ENCODE results near the gene LCE1B. TPM values are rescaled to one million over a fixed set of nuclear protein-coding genes. Genes with fewer than 3 reads are reported as not detected.

LCE1B gene
- polyA plus RNA-seq, 1 donor (not counting 4 experiments of a cell fraction or from before 2014, with no cell fraction given), result 0.34 TPM

DNA sequence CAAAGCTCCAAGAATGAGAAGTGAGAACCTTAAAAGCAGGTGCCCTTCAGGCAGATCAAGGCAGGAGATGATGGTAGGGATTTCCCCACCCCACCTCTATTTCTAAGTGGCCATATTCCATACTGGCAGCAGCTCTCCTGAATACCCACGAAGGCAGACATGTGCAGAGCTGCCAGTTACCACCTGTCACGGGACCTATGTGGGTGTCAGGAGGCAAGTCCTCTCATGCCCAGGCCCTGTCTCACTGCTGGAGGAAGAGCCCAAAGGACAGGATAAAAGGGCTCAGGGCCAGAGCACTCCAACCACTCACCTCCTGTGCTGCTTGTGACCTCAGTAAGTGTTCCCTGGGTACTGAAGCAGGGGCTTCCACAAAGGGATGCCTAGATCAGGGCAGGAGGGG lies 721 bp upstream of the LCE1B start:
- H3K36me3 ChIP-seq (ENCODE audit: control insufficient read depth in 2 of 2, extremely low read depth in 1 of 2, insufficient read depth in 2 of 2, low read length in 2 of 2), result no peaks in the 10 kb centered on the region
- H3K4me1 ChIP-seq (ENCODE audit: control insufficient read depth, extremely low read depth, insufficient read depth, low read length), result peaks cover 20% of the 10 kb centered on the region
- H3K9me3 ChIP-seq (ENCODE audit: control insufficient read depth, low read depth, low read length), result no peaks in the 10 kb centered on the region
- H3K9ac ChIP-seq (ENCODE audit: control insufficient read depth, extremely low read depth, insufficient read depth, low read length), result no peak overlapping the region
- TF ChIP-seq, protein P1, sequence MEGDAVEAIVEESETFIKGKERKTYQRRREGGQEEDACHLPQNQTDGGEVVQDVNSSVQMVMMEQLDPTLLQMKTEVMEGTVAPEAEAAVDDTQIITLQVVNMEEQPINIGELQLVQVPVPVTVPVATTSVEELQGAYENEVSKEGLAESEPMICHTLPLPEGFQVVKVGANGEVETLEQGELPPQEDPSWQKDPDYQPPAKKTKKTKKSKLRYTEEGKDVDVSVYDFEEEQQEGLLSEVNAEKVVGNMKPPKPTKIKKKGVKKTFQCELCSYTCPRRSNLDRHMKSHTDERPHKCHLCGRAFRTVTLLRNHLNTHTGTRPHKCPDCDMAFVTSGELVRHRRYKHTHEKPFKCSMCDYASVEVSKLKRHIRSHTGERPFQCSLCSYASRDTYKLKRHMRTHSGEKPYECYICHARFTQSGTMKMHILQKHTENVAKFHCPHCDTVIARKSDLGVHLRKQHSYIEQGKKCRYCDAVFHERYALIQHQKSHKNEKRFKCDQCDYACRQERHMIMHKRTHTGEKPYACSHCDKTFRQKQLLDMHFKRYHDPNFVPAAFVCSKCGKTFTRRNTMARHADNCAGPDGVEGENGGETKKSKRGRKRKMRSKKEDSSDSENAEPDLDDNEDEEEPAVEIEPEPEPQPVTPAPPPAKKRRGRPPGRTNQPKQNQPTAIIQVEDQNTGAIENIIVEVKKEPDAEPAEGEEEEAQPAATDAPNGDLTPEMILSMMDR (optimal IDR thresholded peaks at IDR 0.05 in 1 of 3, IDR thresholded peaks at IDR 0.05 in 1 of 3, conservative IDR thresholded peaks at IDR 0.05 in 1 of 3; ENCODE audit: extremely low read depth in 1 of 3, insufficient read depth in 2 of 3, low read length in 3 of 3), result no peak
- TF ChIP-seq EZH2 (IDR thresholded peaks at IDR 0.05; ENCODE audit: low read length), result no peak
- H3K27ac ChIP-seq (ENCODE audit: control insufficient read depth, insufficient read depth, low read length), result no peak overlapping the region
- no peaks in the 10 kb centered on the region for H3K9me1 ChIP-seq (ENCODE audit: control insufficient read depth, extremely low read depth, insufficient read depth, low read length)
- H3K4me3 ChIP-seq (ENCODE audit: control insufficient read depth in 2 of 3, extremely low read depth in 1 of 3, insufficient read depth in 2 of 3, low read depth in 1 of 3, low read length in 3 of 3), result no peak overlapping the region
- DNase-seq (ENCODE audit: low read depth, low spot score) (no peak), FAIRE-seq (peak; percentile 93)
- dilution Hi-C loops (cut with MboI; ENCODE audit: extremely low pct_ligation_motif_present, low sequenced_read_pairs), result no loop called here
- peak overlapping the region; percentile 25 for H3K4me2 ChIP-seq (ENCODE audit: control insufficient read depth, extremely low read depth, insufficient read depth, low read depth, low read length)
- peak overlapping the region; percentile 24 for H2AFZ ChIP-seq (ENCODE audit: control insufficient read depth, low read length)
- H3K79me2 ChIP-seq (ENCODE audit: control insufficient read depth, insufficient read depth, low read length), result no peaks in the 10 kb centered on the region
- H3K27me3 ChIP-seq (ENCODE audit: control insufficient read depth, extremely low read depth, insufficient read depth, low read length), result no peaks in the 10 kb centered on the region
- no peaks in the 10 kb centered on the region for H4K20me1 ChIP-seq (ENCODE audit: control insufficient read depth, extremely low read depth, insufficient read depth, low read length)

DNA sequence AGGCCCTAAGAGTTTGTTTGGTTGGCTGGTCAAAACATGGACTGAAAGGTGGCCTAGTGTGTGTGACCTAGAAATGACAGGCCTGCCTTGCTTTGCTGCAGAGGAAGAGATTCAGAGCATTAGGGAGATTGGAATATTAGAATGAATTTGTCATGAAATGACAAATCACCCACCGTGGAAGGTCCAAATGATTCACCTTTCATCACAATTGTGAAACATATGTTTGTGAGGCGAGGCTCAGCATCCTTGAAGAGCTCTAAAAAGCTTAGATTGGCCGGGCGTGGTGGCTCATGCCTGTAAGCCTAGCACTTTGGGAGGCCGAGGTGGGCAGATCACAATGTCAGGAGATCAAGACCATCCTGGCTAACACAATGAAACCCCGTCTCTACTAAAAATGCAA lies 5.5 kb downstream of the LCE1B start:
- TF ChIP-seq EZH2 (IDR thresholded peaks at IDR 0.05; ENCODE audit: low read length), result no peak
- TF ChIP-seq, protein P1 (optimal IDR thresholded peaks at IDR 0.05 in 1 of 3, IDR thresholded peaks at IDR 0.05 in 1 of 3, conservative IDR thresholded peaks at IDR 0.05 in 1 of 3; ENCODE audit: extremely low read depth in 1 of 3, insufficient read depth in 2 of 3, low read length in 3 of 3), result no peak
- no peak overlapping the region for H3K4me2 ChIP-seq (ENCODE audit: control insufficient read depth, extremely low read depth, insufficient read depth, low read depth, low read length)
- peaks cover 5% of the 10 kb centered on the region for H3K4me1 ChIP-seq (ENCODE audit: control insufficient read depth, extremely low read depth, insufficient read depth, low read length)
- no peak overlapping the region for H2AFZ ChIP-seq (ENCODE audit: control insufficient read depth, low read length)
- no peaks in the 10 kb centered on the region for H3K79me2 ChIP-seq (ENCODE audit: control insufficient read depth, insufficient read depth, low read length)
- no peaks in the 10 kb centered on the region for H3K27me3 ChIP-seq (ENCODE audit: control insufficient read depth, extremely low read depth, insufficient read depth, low read length)
- H3K27ac ChIP-seq (ENCODE audit: control insufficient read depth, insufficient read depth, low read length), result no peak overlapping the region
- no peaks in the 10 kb centered on the region for H3K36me3 ChIP-seq (ENCODE audit: control insufficient read depth in 2 of 2, extremely low read depth in 1 of 2, insufficient read depth in 2 of 2, low read length in 2 of 2)
- dilution Hi-C loops (cut with MboI; ENCODE audit: extremely low pct_ligation_motif_present, low sequenced_read_pairs), result no loop called here
- no peak overlapping the region for H3K9ac ChIP-seq (ENCODE audit: control insufficient read depth, extremely low read depth, insufficient read depth, low read length)
- no peaks in the 10 kb centered on the region for H3K9me1 ChIP-seq (ENCODE audit: control insufficient read depth, extremely low read depth, insufficient read depth, low read length)
- H3K4me3 ChIP-seq (ENCODE audit: control insufficient read depth in 2 of 3, extremely low read depth in 1 of 3, insufficient read depth in 2 of 3, low read depth in 1 of 3, low read length in 3 of 3), result no peak overlapping the region
- no peaks in the 10 kb centered on the region for H4K20me1 ChIP-seq (ENCODE audit: control insufficient read depth, extremely low read depth, insufficient read depth, low read length)
- DNase-seq (ENCODE audit: low read depth, low spot score) (no peak), FAIRE-seq (no peak)
- H3K9me3 ChIP-seq (ENCODE audit: control insufficient read depth, low read depth, low read length), result no peaks in the 10 kb centered on the region
